H9 (cell line): Measurements from ENCODE around the gene P2RX7. TPM values are rescaled to one million over a fixed set of nuclear protein-coding genes. Genes with fewer than 3 reads are reported as not detected.

ENCODE experiments used
- DNase-seq: peaks from one replicate; pipeline ENCODE4 v3.0.0-alpha.2; 2017
- H2AFZ ChIP-seq: one replicate; pipeline ENCODE4 v1.6.1; 2013; ENCODE audit warnings: mild to moderate bottlenecking, low read length, control low read depth, moderate library complexity
- H2AK5ac ChIP-seq: 2 replicates; pipeline ENCODE4 v1.6.1; 2013; ENCODE audit warnings: low read length, control low read depth, mixed read lengths; ENCODE audit not compliant: insufficient read length
- H2BK120ac ChIP-seq: one replicate; pipeline ENCODE4 v1.6.1; 2013; ENCODE audit warnings: low read depth, mild to moderate bottlenecking, low read length, control low read depth, inconsistent platforms; ENCODE audit not compliant: poor library complexity, severe bottlenecking
- H2BK12ac ChIP-seq: 2 replicates; pipeline ENCODE4 v1.6.1; 2013; ENCODE audit warnings: low read length, control low read depth, mixed read lengths, low read depth; ENCODE audit not compliant: insufficient read length
- H2BK15ac ChIP-seq: 2 replicates; pipeline ENCODE4 v1.6.1; 2013; ENCODE audit warnings: low read depth, low read length, control low read depth
- H2BK20ac ChIP-seq: one replicate; pipeline ENCODE4 v1.6.1; 2013; ENCODE audit warnings: low read depth, mild to moderate bottlenecking, low read length, control low read depth, inconsistent platforms; ENCODE audit not compliant: poor library complexity, severe bottlenecking
- H2BK5ac ChIP-seq: 2 replicates; pipeline ENCODE4 v1.6.1; 2013; ENCODE audit warnings: low read length, control low read depth, mixed read lengths; ENCODE audit not compliant: insufficient read length
- H3K14ac ChIP-seq: 2 replicates; pipeline ENCODE4 v1.6.1; 2013; ENCODE audit warnings: low read length, control low read depth; ENCODE audit not compliant: insufficient read depth
- H3K18ac ChIP-seq: 2 replicates; pipeline ENCODE4 v1.6.1; 2013; ENCODE audit warnings: low read depth, mild to moderate bottlenecking, mixed read lengths, low read length, control low read depth; ENCODE audit not compliant: insufficient read length
- H3K23ac ChIP-seq: 2 replicates; pipeline ENCODE4 v1.6.1; 2013; ENCODE audit warnings: low read length, control low read depth, mixed read lengths, low read depth; ENCODE audit not compliant: insufficient read length
- H3K23me2 ChIP-seq: 2 replicates; pipeline ENCODE4 v1.6.1; 2013; ENCODE audit warnings: low read depth, mild to moderate bottlenecking, mixed read lengths, low read length, control low read depth; ENCODE audit not compliant: insufficient read length, poor library complexity, severe bottlenecking
- H3K27ac ChIP-seq: 2 replicates; pipeline ENCODE4 v1.5.1; 2013; ENCODE audit warnings: low read length, control low read depth, mixed read lengths, low read depth; ENCODE audit not compliant: insufficient read length
- H3K27me3 ChIP-seq: 2 replicates; pipeline ENCODE4 v1.6.1; 2013; ENCODE audit warnings: low read length, control low read depth, inconsistent platforms; ENCODE audit not compliant: insufficient read depth
- H3K4ac ChIP-seq: 2 replicates; pipeline ENCODE4 v1.6.1; 2013; ENCODE audit warnings: low read depth, mild to moderate bottlenecking, control low read depth, inconsistent platforms, low read length, moderate library complexity
- H3K4me1 ChIP-seq: 2 replicates; pipeline ENCODE4 v1.6.1; 2013; ENCODE audit warnings: low read length, control low read depth, inconsistent platforms; ENCODE audit not compliant: insufficient read depth
- H3K4me2 ChIP-seq: 2 replicates; pipeline ENCODE4 v1.6.1; 2013; ENCODE audit warnings: low read length, control low read depth, mixed read lengths; ENCODE audit not compliant: insufficient read length, insufficient read depth
- H3K56ac ChIP-seq: 2 replicates; pipeline ENCODE4 v1.6.1; 2013; ENCODE audit warnings: low read depth, mild to moderate bottlenecking, mixed read lengths, low read length, control low read depth; ENCODE audit not compliant: insufficient read length
- H3K79me1 ChIP-seq: 2 replicates; pipeline ENCODE4 v1.6.1; 2013; ENCODE audit warnings: low read depth, mild to moderate bottlenecking, moderate library complexity, low read length, control low read depth, inconsistent platforms; ENCODE audit not compliant: insufficient read depth, poor library complexity, severe bottlenecking
- H3K79me2 ChIP-seq: 2 replicates; pipeline ENCODE4 v1.6.1; 2013; ENCODE audit warnings: low read length, control low read depth, inconsistent platforms; ENCODE audit not compliant: insufficient read depth
- H3K9ac ChIP-seq: 2 replicates; pipeline ENCODE4 v1.6.1; 2013; ENCODE audit warnings: low read length, control low read depth, mixed read lengths; ENCODE audit not compliant: insufficient read length; ENCODE audit errors: extremely low read depth
- H3K9me3 ChIP-seq: one replicate; pipeline ENCODE4 v1.6.1; 2013; ENCODE audit warnings: low read depth, low read length, inconsistent platforms; ENCODE audit not compliant: control insufficient read depth
- H3T11ph ChIP-seq: one replicate; pipeline ENCODE4 v1.6.1; 2013; ENCODE audit warnings: mild to moderate bottlenecking, low read length, control low read depth, inconsistent platforms
- H4K20me1 ChIP-seq: one replicate; pipeline ENCODE4 v1.6.1; 2013; ENCODE audit not compliant: control insufficient read depth, insufficient read length, insufficient read depth
- H4K5ac ChIP-seq: 2 replicates; pipeline ENCODE4 v1.6.1; 2013; ENCODE audit warnings: low read depth, mild to moderate bottlenecking, mixed read lengths, low read length, control low read depth; ENCODE audit not compliant: insufficient read length
- H4K8ac ChIP-seq: replicated peaks from 2 replicates; pipeline ENCODE4 v1.6.1; 2013; ENCODE audit warnings: low read length, control low read depth, mixed read lengths, low read depth; ENCODE audit not compliant: insufficient read length
- H4K91ac ChIP-seq: 2 replicates; pipeline ENCODE4 v1.6.1; 2013; ENCODE audit warnings: low read depth, mild to moderate bottlenecking, moderate library complexity, mixed read lengths, low read length, control low read depth; ENCODE audit not compliant: insufficient read length
- H3K27ac Mint-ChIP-seq, 3 experiments: 2 replicates in 2 of 3; 3 replicates in 1 of 3; pipeline ENCODE4 v1.8.0; 2020 to 2021; ENCODE audit warnings: mixed read lengths in 3 of 3, mild to moderate bottlenecking in 1 of 3, moderate library complexity in 1 of 3
- H3K27me3 Mint-ChIP-seq: 2 replicates; pipeline ENCODE4 v1.8.0; 2021; ENCODE audit warnings: low read depth, mild to moderate bottlenecking, moderate library complexity, mixed read lengths
- H3K36me3 Mint-ChIP-seq, 3 experiments: 2 replicates in 2 of 3; 3 replicates in 1 of 3; pipeline ENCODE4 v1.8.0; 2020 to 2021; ENCODE audit warnings: low read depth in 3 of 3, mixed read lengths in 3 of 3; ENCODE audit not compliant: insufficient read depth in 1 of 3
- H3K4me1 Mint-ChIP-seq, 2 experiments: 2 replicates each; pipeline ENCODE4 v1.8.0; 2020; ENCODE audit warnings: mixed read lengths in 2 of 2
- H3K4me3 Mint-ChIP-seq, 2 experiments: 2 replicates in 1 of 2; 3 replicates in 1 of 2; pipeline ENCODE4 v1.8.0; 2020 to 2021; ENCODE audit warnings: mild to moderate bottlenecking in 2 of 2, mixed read lengths in 2 of 2, moderate library complexity in 1 of 2
- H3K9me3 Mint-ChIP-seq, 2 experiments: 2 replicates in 1 of 2; 3 replicates in 1 of 2; pipeline ENCODE4 v1.8.0; 2020; ENCODE audit warnings: mild to moderate bottlenecking in 2 of 2, mixed read lengths in 2 of 2, moderate library complexity in 1 of 2
- CTCF ChIP-seq: fragments of 200-600 bp; sonication (generic); conservative IDR thresholded peaks from 3 replicates; pipeline ENCODE4 v1.8.0; 2021; ENCODE audit warnings: antibody characterized with exemption, mild to moderate bottlenecking
- WGBS: extraction: QIAGEN DNeasy Blood & Tissue Kit; methylation state at CpG from one replicate; pipeline ENCODE4 v1.1.7; 2013; ENCODE audit warnings: missing lambda C conversion rate, low lambda C conversion rate, mixed read lengths; ENCODE audit not compliant: insufficient read length; ENCODE audit errors: extremely low coverage; 5-methylcytosine and 5-hydroxymethylcytosine counted together
- total RNA-seq: library from RNA; stranded (reverse); gene quantifications from 2 replicates; pipeline ENCODE4 v1.2.1, GENCODE V29; 2021

The P2RX7 gene
- total RNA-seq, 1 experiment from 2014 or later: 0.09 TPM

GRCh38 chr12:121189131-121189530, 56.5 kb downstream of the P2RX7 start:
- TF ChIP-seq CTCF: no peak
- Histone ChIP-seq H2AFZ (no peak overlapping the region), H3K23ac (no peak overlapping the region), H3K9ac (no peak overlapping the region), H3K18ac (no peak overlapping the region), H2BK5ac (no peak overlapping the region), H2AK5ac (no peak overlapping the region), H3K27me3 (no peaks in the 10 kb centered on the region), H3K9me3 (no peaks in the 10 kb centered on the region), H2BK15ac (no peak overlapping the region), H4K8ac (no peak overlapping the region), H2BK120ac (no peak overlapping the region), H3T11ph (no peak overlapping the region), H2BK20ac (no peak overlapping the region), H3K79me1 (no peaks in the 10 kb centered on the region), H3K79me2 (no peaks in the 10 kb centered on the region), H4K20me1 (no peaks in the 10 kb centered on the region), H3K4ac (no peak overlapping the region), H3K14ac (no peak overlapping the region; the same call in 1 of the 2 replicates), H3K56ac (no peak overlapping the region), H3K23me2 (no peaks in the 10 kb centered on the region), H3K27ac (no peak overlapping the region), H2BK12ac (no peak overlapping the region), H3K4me2 (no peak overlapping the region), H3K4me1 (no peaks in the 10 kb centered on the region), H4K91ac (no peak overlapping the region), H4K5ac (no peak overlapping the region)
- WGBS: no CpG with 5 or more reads among the region's 9 CpGs
- Mint-ChIP-seq H3K4me1 (peaks cover 3 to 7% of the 10 kb centered on the region in 2 experiments; a peak in 2 of 4 replicates), H3K9me3 (no peaks in the 10 kb centered on the region), H3K27me3 (no peaks in the 10 kb centered on the region; the same call in 1 of the 2 replicates), H3K36me3 (no peaks in the 10 kb centered on the region), H3K27ac (no peak overlapping the region), H3K4me3 (no peak overlapping the region)
- DNase-seq: no peak
